Stimulated activated CD4-positive, alpha-beta T cell treated with anti-CD3 and anti-CD28 coated beads, Interleukin-15, amount 100 ng/mL, for 1 hour (primary cell): ENCODE measurements around the gene SEMA3G.

Source experiments
- DNase-seq, 2 donors: peaks; one replicate each; pipeline ENCODE4 v3.0.0-alpha.2; 2020; ENCODE audit warnings: low read depth in 1 of 2, low spot score in 1 of 2

Gene SEMA3G

GRCh38 chr3:52444860-52445793 is at the start of gene SEMA3G:
TSS of gene SEMA3G (minus strand) at chr3:52445103. CDS start at chr3:52445027, 76 bp downstream.
- peak; percentile 45 to 57 for DNase-seq

GRCh38 chr3:52494445-52494844 is 49.5 kb upstream of the SEMA3G start:
- no peak for DNase-seq

GRCh38 chr3:52493232-52494017 is 48.5 kb upstream of the SEMA3G start:
- no peak for DNase-seq

GRCh38 chr3:52492059-52492458 is 47.2 kb upstream of the SEMA3G start:
- no peak for DNase-seq

GRCh38 chr3:52490939-52491526 is 46.1 kb upstream of the SEMA3G start:
- no peak for DNase-seq

- no peak for DNase-seq
Measured at GRCh38 chr3:52490035-52490938, 45.4 kb upstream of the SEMA3G start.

GRCh38 chr3:52489453-52489852 is 44.5 kb upstream of the SEMA3G start:
- no peak for DNase-seq

GRCh38 chr3:52488746-52489145 is 43.8 kb upstream of the SEMA3G start:
- DNase-seq = no peak

- DNase-seq = no peak
Measured at GRCh38 chr3:52487788-52488691, 43.1 kb upstream of the SEMA3G start.

- no peak for DNase-seq
Measured at GRCh38 chr3:52487050-52487787, 42.3 kb upstream of the SEMA3G start.

GRCh38 chr3:52484680-52485461 is 40.0 kb upstream of the SEMA3G start:
- no peak for DNase-seq

- no peak for DNase-seq
Measured at GRCh38 chr3:52483577-52484381, 38.9 kb upstream of the SEMA3G start.

GRCh38 chr3:52483081-52483480 is 38.2 kb upstream of the SEMA3G start:
- DNase-seq = no peak

- no peak for DNase-seq
Measured at GRCh38 chr3:52481819-52482521, 37.1 kb upstream of the SEMA3G start.

GRCh38 chr3:52480768-52481715 is 36.1 kb upstream of the SEMA3G start:
- no peak for DNase-seq
